Hair follicular keratinocyte (primary cell): ENCODE results near the gene MROH2A. TPM values are rescaled to one million over a fixed set of nuclear protein-coding genes. Genes with fewer than 3 reads are reported as not detected.

Source experiments
- total RNA-seq: library from RNA; depleted of rRNA; stranded (reverse); fragments of >200 nt; gene quantifications from 2 replicates; pipeline ENCODE4 v1.2.3, GENCODE V29; 2015

Gene MROH2A
- total RNA-seq = 0.38 TPM in 1 of 2 replicates, not detected in the other

GRCh38 chr2:233778030-233778429, at the start of gene MROH2A:
TSS of gene MROH2A (plus strand) at chr2:233778330. CDS start at chr2:233779359, 1,029 bp downstream.

GRCh38 chr2:233728723-233729301, 49.3 kb upstream of the MROH2A start, which contains the start of gene UGT1A3:
TSS of gene UGT1A3 (plus strand) at chr2:233729042. CDS start at chr2:233729127, 85 bp downstream.

GRCh38 chr2:233760043-233760442, 18.1 kb upstream of the MROH2A start, which contains the start of gene UGT1A1:
TSS of gene UGT1A1 (plus strand) at chr2:233760270. CDS start at chr2:233760288, 18 bp downstream.

GRCh38 chr2:233854241-233854981, 76.3 kb downstream of the MROH2A start, which contains the start of gene HJURP:
TSS of gene HJURP (minus strand) at chr2:233854535. CDS start at chr2:233854500, 35 bp downstream.

GRCh38 chr2:233867993-233868532, 89.9 kb downstream of the MROH2A start, which contains the start of gene MSL3B:
TSS of gene MSL3B (minus strand) at chr2:233868386.

Other genes with a start within 250 kb of the MROH2A start
- gene USP40, start 211.5 kb upstream of the MROH2A start, total RNA-seq = 34.1 and 36.2 TPM in 2 replicates
- not detected in 2 replicates for gene UGT1A8, start 160.7 kb upstream of the MROH2A start, total RNA-seq
- not detected in 2 replicates for gene UGT1A10, start 141.9 kb upstream of the MROH2A start, total RNA-seq
- gene UGT1A9, start 106.4 kb upstream of the MROH2A start, total RNA-seq = not detected in 2 replicates
- gene UGT1A7, start 96.4 kb upstream of the MROH2A start, total RNA-seq = 0.16 and 0.27 TPM in 2 replicates
- gene UGT1A6, start 85.4 kb upstream of the MROH2A start, total RNA-seq = 0.38 and 0.78 TPM in 2 replicates
- gene UGT1A5, start 65.4 kb upstream of the MROH2A start, total RNA-seq = not detected in 2 replicates
- not detected in 2 replicates for gene UGT1A4, start 59.6 kb upstream of the MROH2A start, total RNA-seq
- not detected in 2 replicates for gene UGT1A3, start 49.3 kb upstream of the MROH2A start, total RNA-seq
- gene UGT1A1, start 18.1 kb upstream of the MROH2A start, total RNA-seq = not detected in 2 replicates
- 10.9 and 34.3 TPM in 2 replicates for gene HJURP, start 76.2 kb downstream of the MROH2A start, total RNA-seq
- gene TRPM8, start 139.0 kb downstream of the MROH2A start, total RNA-seq = not detected in 2 replicates